Gastroesophageal sphincter (tissue), 4 donors: ENCODE data around the gene FHIT. TPM values are rescaled to one million over a fixed set of nuclear protein-coding genes. Genes with fewer than 3 reads are reported as not detected.

Source experiments
- ATAC-seq: fragments of 150-250 bp; one replicate; pipeline ENCODE4 v1.9.1; 2016; ENCODE audit warnings: mild to moderate bottlenecking, moderate library complexity
- H3K27ac ChIP-seq, 4 donors: fragments of 200-600 bp; sonication (generic) in 3 of 4; 1 replicate in 3 of 4; 2 replicates in 1 of 4; pipeline ENCODE4 v1.5.1; 2016 to 2019
- H3K27me3 ChIP-seq: fragments of 200-600 bp; sonication (generic); one replicate; pipeline ENCODE4 v1.5.1; 2019
- H3K36me3 ChIP-seq, 2 donors: fragments of 200-600 bp; sonication (generic); one replicate each; pipeline ENCODE4 v1.5.1; 2019; ENCODE audit warnings: control low read depth in 1 of 2
- H3K4me1 ChIP-seq, 3 donors: fragments of 200-600 bp; sonication (generic); 1 replicate in 2 of 3; 2 replicates in 1 of 3; pipeline ENCODE4 v1.5.1; 2016 to 2019; ENCODE audit warnings: control low read depth in 2 of 3
- H3K4me3 ChIP-seq, 2 donors: fragments of 200-600 bp; sonication (generic); one replicate each; pipeline ENCODE4 v1.5.1; 2019; ENCODE audit warnings: mild to moderate bottlenecking in 1 of 2, moderate library complexity in 1 of 2
- H3K9me3 ChIP-seq, 3 donors: fragments of 200-600 bp; sonication (generic); one replicate each; pipeline ENCODE4 v1.5.1; 2017 to 2019; ENCODE audit warnings: control low read depth in 2 of 3
- EP300 ChIP-seq: sonication (generic); formaldehyde crosslinking; IDR thresholded peaks from one replicate; pipeline ENCODE4 v1.6.1; 2017; ENCODE audit warnings: antibody characterized with exemption, mild to moderate bottlenecking
- POLR2A ChIP-seq, 2 donors: fragments of 450-650 bp; IDR thresholded peaks; one replicate each; pipeline ENCODE4 v1.6.1; 2017; ENCODE audit warnings: antibody characterized with exemption in 2 of 2, mild to moderate bottlenecking in 2 of 2, moderate library complexity in 1 of 2
- POLR2AphosphoS5 ChIP-seq: sonication (generic); formaldehyde crosslinking; IDR thresholded peaks from one replicate; pipeline ENCODE4 v1.6.1; 2017; ENCODE audit warnings: antibody characterized with exemption
- WGBS, 2 donors: methylation state at CpG; one replicate each; pipeline ENCODE4 v1.1.5; 2018; ENCODE audit warnings: low coverage in 1 of 2; 5-methylcytosine and 5-hydroxymethylcytosine counted together
- total RNA-seq, 4 donors: library from RNA; depleted of rRNA; stranded (reverse); fragments of >200 nt; gene quantifications; one replicate each; pipeline ENCODE4 v1.1.0, GENCODE V29; 2016
- TF ChIP-seq, protein P1 (sequence below), 4 experiments: fragments of 200-600 bp in 2 of 4; fragments of 450-650 bp in 2 of 4; sonication (generic) in 1 of 4; IDR thresholded peaks; one replicate each; pipeline ENCODE4 v1.5.1; 2017 to 2019; ENCODE audit warnings: antibody characterized with exemption in 4 of 4, mild to moderate bottlenecking in 2 of 4, moderate library complexity in 2 of 4

The FHIT gene
- total RNA-seq, 4 donors from 2014 or later, result 1.4 to 7.3 (median 3.9) TPM

DNA sequence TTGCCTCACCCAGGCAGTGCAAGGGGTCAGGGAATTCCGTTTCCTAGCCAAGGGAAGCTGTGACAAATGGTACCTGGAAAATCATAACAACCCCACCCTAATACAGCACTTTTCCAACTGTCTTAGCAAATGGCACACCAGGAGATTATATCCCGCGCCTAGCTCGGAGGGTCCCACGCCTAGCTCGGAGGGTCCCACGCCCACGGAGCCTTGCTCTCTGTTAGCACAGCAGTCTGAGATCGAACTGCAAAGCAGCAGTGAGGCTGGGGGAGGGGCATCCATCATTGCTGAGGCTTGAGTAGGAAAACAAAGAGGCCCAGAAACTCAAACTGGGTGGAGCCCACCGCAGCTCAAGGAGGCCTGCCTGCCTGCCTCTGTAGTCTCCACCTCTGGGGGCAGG lies 208.1 kb downstream of the FHIT start:
- no peaks in the 10 kb centered on the region for H3K27me3 ChIP-seq
- H3K27ac ChIP-seq, result no peak overlapping the region
- 100% methylated on average over 2 of the region's 10 CpGs; no CpG with 5 or more reads in 1 of the 2 donors for WGBS, 2 donors
- H3K4me1 ChIP-seq, result no peaks in the 10 kb centered on the region
- TF ChIP-seq POLR2AphosphoS5, result no peak
- TF ChIP-seq, protein P1, sequence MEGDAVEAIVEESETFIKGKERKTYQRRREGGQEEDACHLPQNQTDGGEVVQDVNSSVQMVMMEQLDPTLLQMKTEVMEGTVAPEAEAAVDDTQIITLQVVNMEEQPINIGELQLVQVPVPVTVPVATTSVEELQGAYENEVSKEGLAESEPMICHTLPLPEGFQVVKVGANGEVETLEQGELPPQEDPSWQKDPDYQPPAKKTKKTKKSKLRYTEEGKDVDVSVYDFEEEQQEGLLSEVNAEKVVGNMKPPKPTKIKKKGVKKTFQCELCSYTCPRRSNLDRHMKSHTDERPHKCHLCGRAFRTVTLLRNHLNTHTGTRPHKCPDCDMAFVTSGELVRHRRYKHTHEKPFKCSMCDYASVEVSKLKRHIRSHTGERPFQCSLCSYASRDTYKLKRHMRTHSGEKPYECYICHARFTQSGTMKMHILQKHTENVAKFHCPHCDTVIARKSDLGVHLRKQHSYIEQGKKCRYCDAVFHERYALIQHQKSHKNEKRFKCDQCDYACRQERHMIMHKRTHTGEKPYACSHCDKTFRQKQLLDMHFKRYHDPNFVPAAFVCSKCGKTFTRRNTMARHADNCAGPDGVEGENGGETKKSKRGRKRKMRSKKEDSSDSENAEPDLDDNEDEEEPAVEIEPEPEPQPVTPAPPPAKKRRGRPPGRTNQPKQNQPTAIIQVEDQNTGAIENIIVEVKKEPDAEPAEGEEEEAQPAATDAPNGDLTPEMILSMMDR (IDR thresholded peaks at IDR 0.05), result no peak
- no peaks in the 10 kb centered on the region for H3K36me3 ChIP-seq
- ATAC-seq, result no peak
- H3K9me3 ChIP-seq, result peaks cover 0 to 45% (median 0%) of the 10 kb centered on the region in 3 donors
- no peak overlapping the region for H3K4me3 ChIP-seq

- Histone ChIP-seq H3K27ac (no peak overlapping the region), H3K4me1 (no peaks in the 10 kb centered on the region), H3K27me3 (no peaks in the 10 kb centered on the region), H3K36me3 (no peaks in the 10 kb centered on the region), H3K4me3 (no peak overlapping the region), H3K9me3 (peaks cover 0 to 32% (median 0%) of the 10 kb centered on the region in 3 donors)
- 79 to 89% methylated on average over 2 of the region's 2 CpGs for WGBS, 2 donors
- TF ChIP-seq EP300 (no peak), POLR2AphosphoS5 (no peak), POLR2A (IDR thresholded peaks at IDR 0.05) (no peak)
- TF ChIP-seq, protein P1 (IDR thresholded peaks at IDR 0.05), result no peak
- ATAC-seq, result no peak
Observed at GRCh38 chr3:61040618-61041017, 210.6 kb downstream of the FHIT start.

DNA sequence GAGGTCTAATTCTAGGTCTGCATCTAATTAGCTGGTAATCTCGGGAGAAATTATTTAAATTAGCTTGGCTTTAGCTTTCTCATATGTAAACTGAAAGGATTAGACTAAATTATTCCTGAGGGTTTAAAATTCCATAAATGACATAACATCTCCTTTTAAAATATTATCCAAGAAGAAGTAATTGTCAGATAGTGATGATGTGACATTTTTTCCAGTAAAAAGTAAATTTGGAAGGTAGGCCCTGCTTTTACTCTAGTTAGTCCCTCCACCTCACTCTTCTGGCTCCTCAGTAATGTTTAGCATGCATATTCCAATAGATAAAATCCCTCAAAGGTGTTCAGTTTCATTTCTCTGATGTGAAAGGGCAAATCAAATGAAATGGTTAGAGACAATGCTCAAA lies 215.7 kb downstream of the FHIT start:
- Histone ChIP-seq H3K27ac (no peak overlapping the region), H3K27me3 (no peaks in the 10 kb centered on the region), H3K4me3 (no peak overlapping the region), H3K9me3 (no peaks in the 10 kb centered on the region), H3K36me3 (no peaks in the 10 kb centered on the region), H3K4me1 (no peaks in the 10 kb centered on the region)
- TF ChIP-seq POLR2AphosphoS5 (no peak), POLR2A (IDR thresholded peaks at IDR 0.05) (no peak), EP300 (no peak)
- TF ChIP-seq, protein P1 (IDR thresholded peaks at IDR 0.05), result no peak
- WGBS, 2 donors, result 83 to 95% methylated on average over 1 of the region's 1 CpG
- no peak for ATAC-seq

DNA sequence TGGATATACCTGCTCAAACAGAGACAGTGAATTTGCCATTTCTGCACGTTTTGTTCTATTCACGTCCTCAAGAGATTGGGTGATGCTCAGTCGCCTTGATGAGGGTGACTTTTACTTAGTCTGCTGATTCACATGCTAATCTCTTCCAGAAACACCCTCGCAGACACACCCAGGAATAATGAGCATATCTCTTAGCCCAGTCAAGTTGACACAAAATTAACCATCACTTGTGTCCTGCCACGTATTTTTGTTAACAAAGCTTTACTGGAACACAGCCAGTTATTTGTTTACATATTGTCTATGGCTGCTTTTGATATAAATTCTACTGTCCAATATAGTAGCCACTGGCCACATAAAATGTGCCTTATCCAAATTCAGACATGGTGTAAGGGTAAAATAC lies 218.3 kb downstream of the FHIT start:
- no peak overlapping the region for H3K27ac ChIP-seq
- H3K36me3 ChIP-seq, result no peaks in the 10 kb centered on the region
- no peaks in the 10 kb centered on the region for H3K27me3 ChIP-seq
- no peaks in the 10 kb centered on the region for H3K9me3 ChIP-seq
- TF ChIP-seq, protein P1 (IDR thresholded peaks at IDR 0.05), result no peak
- TF ChIP-seq EP300, result no peak
- no peak for TF ChIP-seq POLR2A (IDR thresholded peaks at IDR 0.05)
- TF ChIP-seq POLR2AphosphoS5, result no peak
- H3K4me1 ChIP-seq, result no peaks in the 10 kb centered on the region
- no peak overlapping the region for H3K4me3 ChIP-seq
- 83 to 90% methylated on average over 5 of the region's 5 CpGs for WGBS, 2 donors
- ATAC-seq, result no peak

- Histone ChIP-seq H3K4me3 (no peak overlapping the region), H3K27me3 (no peaks in the 10 kb centered on the region), H3K36me3 (no peaks in the 10 kb centered on the region), H3K27ac (no peak overlapping the region), H3K9me3 (no peaks in the 10 kb centered on the region), H3K4me1 (no peaks in the 10 kb centered on the region)
- no peak for ATAC-seq
- WGBS, 2 donors, result 92 to 100% methylated on average over 2 of the region's 2 CpGs
- no peak for TF ChIP-seq EP300
- TF ChIP-seq, protein P1 (IDR thresholded peaks at IDR 0.05), result no peak
- no peak for TF ChIP-seq POLR2A (IDR thresholded peaks at IDR 0.05)
- TF ChIP-seq POLR2AphosphoS5, result no peak
Observed at GRCh38 chr3:61031503-61031902, 219.7 kb downstream of the FHIT start.
